Measurements from ENCODE around the gene BICC1. TPM values are rescaled to one million over a fixed set of nuclear protein-coding genes. Genes with fewer than 3 reads are reported as not detected.

BICC1 gene
- polyA plus RNA-seq, 1 donor (not counting 4 experiments of a cell fraction or from before 2014, with no cell fraction given) = 4.2 TPM

DNA sequence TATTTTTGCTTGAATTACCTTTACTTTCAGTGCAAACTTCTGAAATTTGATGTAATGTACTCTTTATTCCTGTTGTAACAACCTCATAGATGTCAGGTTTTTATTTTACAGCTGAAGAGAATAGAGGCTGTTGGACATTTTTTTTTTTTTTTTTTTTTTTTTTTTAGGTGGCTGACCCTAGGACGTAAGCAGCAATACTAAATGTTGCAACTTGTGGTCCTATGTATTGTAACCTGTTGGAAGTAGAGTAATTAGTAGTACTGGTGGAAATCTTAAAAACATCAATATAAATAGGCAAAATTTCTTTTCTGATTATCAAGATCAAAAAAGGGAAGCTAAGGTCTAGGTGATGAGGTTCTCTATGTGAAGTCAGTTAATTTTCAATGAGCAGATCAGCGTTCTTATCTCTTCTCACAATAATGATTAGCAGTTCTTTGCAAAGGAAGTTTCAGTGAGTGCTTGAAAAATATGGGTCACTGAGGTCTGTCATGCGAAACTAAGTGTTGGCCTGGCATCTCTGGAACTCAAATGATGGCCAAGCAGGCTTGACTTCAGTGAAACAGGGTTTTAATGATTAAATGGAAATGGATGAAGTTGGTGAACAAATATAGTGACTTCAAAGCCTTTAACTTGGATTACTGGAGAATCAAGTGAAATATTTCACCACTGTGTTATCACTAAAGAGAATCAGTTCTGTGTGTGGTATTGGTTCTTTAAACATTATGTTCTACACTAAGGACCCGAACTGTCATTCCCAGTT is 42.7 kb downstream of the BICC1 start:
- Histone ChIP-seq H3K27me3 (ENCODE audit: control insufficient read depth, extremely low read depth, insufficient read depth, low read length) (no peaks in the 10 kb centered on the region), H3K4me1 (ENCODE audit: control insufficient read depth, extremely low read depth, insufficient read depth, low read length) (no peaks in the 10 kb centered on the region), H3K79me2 (ENCODE audit: control insufficient read depth, insufficient read depth, low read length) (peaks cover 8% of the 10 kb centered on the region), H3K9me1 (ENCODE audit: control insufficient read depth, extremely low read depth, insufficient read depth, low read length) (no peaks in the 10 kb centered on the region), H3K4me3 (ENCODE audit: control insufficient read depth in 2 of 3, extremely low read depth in 1 of 3, insufficient read depth in 2 of 3, low read depth in 1 of 3, low read length in 3 of 3) (no peak overlapping the region), H3K4me2 (ENCODE audit: control insufficient read depth, extremely low read depth, insufficient read depth, low read depth, low read length) (no peak overlapping the region), H4K20me1 (ENCODE audit: control insufficient read depth, extremely low read depth, insufficient read depth, low read length) (no peaks in the 10 kb centered on the region), H3K27ac (ENCODE audit: control insufficient read depth, insufficient read depth, low read length) (no peak overlapping the region), H2AFZ (ENCODE audit: control insufficient read depth, low read length) (no peak overlapping the region), H3K9ac (ENCODE audit: control insufficient read depth, extremely low read depth, insufficient read depth, low read length) (no peak overlapping the region), H3K36me3 (ENCODE audit: control insufficient read depth in 2 of 2, extremely low read depth in 1 of 2, insufficient read depth in 2 of 2, low read length in 2 of 2) (no peaks in the 10 kb centered on the region), H3K9me3 (ENCODE audit: control insufficient read depth, low read depth, low read length) (no peaks in the 10 kb centered on the region)
- FAIRE-seq (no peak), DNase-seq (ENCODE audit: low read depth, low spot score) (no peak)
- TF ChIP-seq, protein P1, sequence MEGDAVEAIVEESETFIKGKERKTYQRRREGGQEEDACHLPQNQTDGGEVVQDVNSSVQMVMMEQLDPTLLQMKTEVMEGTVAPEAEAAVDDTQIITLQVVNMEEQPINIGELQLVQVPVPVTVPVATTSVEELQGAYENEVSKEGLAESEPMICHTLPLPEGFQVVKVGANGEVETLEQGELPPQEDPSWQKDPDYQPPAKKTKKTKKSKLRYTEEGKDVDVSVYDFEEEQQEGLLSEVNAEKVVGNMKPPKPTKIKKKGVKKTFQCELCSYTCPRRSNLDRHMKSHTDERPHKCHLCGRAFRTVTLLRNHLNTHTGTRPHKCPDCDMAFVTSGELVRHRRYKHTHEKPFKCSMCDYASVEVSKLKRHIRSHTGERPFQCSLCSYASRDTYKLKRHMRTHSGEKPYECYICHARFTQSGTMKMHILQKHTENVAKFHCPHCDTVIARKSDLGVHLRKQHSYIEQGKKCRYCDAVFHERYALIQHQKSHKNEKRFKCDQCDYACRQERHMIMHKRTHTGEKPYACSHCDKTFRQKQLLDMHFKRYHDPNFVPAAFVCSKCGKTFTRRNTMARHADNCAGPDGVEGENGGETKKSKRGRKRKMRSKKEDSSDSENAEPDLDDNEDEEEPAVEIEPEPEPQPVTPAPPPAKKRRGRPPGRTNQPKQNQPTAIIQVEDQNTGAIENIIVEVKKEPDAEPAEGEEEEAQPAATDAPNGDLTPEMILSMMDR (optimal IDR thresholded peaks at IDR 0.05 in 1 of 3, IDR thresholded peaks at IDR 0.05 in 1 of 3, conservative IDR thresholded peaks at IDR 0.05 in 1 of 3; ENCODE audit: extremely low read depth in 1 of 3, insufficient read depth in 2 of 3, low read length in 3 of 3) = no peak
- no peak for TF ChIP-seq EZH2 (IDR thresholded peaks at IDR 0.05; ENCODE audit: low read length)
- dilution Hi-C loops (cut with MboI; ENCODE audit: extremely low pct_ligation_motif_present, low sequenced_read_pairs) = no loop called here

DNA sequence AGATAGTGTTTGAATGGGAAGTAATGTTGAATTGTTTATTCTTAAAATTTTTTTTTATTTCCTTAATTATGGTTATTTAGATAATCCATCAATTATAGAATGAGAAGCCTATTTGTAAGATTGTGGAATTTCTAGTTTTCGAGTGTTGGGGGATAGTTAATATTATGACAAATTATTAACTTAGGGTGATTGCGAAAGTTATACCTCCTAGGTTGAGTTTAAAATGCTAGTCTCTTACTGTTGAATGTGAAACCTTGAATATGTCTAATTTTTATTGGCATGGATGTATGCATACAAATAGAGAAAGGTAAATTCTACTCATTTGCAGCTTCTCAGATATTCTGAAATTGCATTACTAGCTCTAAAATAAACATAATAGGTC is 43.2 kb downstream of the BICC1 start:
- no peaks in the 10 kb centered on the region for H3K9me3 ChIP-seq (ENCODE audit: control insufficient read depth, low read depth, low read length)
- H3K27ac ChIP-seq (ENCODE audit: control insufficient read depth, insufficient read depth, low read length) = no peak overlapping the region
- FAIRE-seq (no peak), DNase-seq (ENCODE audit: low read depth, low spot score) (no peak)
- H3K4me3 ChIP-seq (ENCODE audit: control insufficient read depth in 2 of 3, extremely low read depth in 1 of 3, insufficient read depth in 2 of 3, low read depth in 1 of 3, low read length in 3 of 3) = no peak overlapping the region
- H3K4me1 ChIP-seq (ENCODE audit: control insufficient read depth, extremely low read depth, insufficient read depth, low read length) = no peaks in the 10 kb centered on the region
- H4K20me1 ChIP-seq (ENCODE audit: control insufficient read depth, extremely low read depth, insufficient read depth, low read length) = no peaks in the 10 kb centered on the region
- peaks cover 10% of the 10 kb centered on the region for H3K79me2 ChIP-seq (ENCODE audit: control insufficient read depth, insufficient read depth, low read length)
- no peaks in the 10 kb centered on the region for H3K27me3 ChIP-seq (ENCODE audit: control insufficient read depth, extremely low read depth, insufficient read depth, low read length)
- dilution Hi-C loops (cut with MboI; ENCODE audit: extremely low pct_ligation_motif_present, low sequenced_read_pairs) = no loop called here
- H3K9me1 ChIP-seq (ENCODE audit: control insufficient read depth, extremely low read depth, insufficient read depth, low read length) = no peaks in the 10 kb centered on the region
- H2AFZ ChIP-seq (ENCODE audit: control insufficient read depth, low read length) = no peak overlapping the region
- no peaks in the 10 kb centered on the region for H3K36me3 ChIP-seq (ENCODE audit: control insufficient read depth in 2 of 2, extremely low read depth in 1 of 2, insufficient read depth in 2 of 2, low read length in 2 of 2)
- H3K4me2 ChIP-seq (ENCODE audit: control insufficient read depth, extremely low read depth, insufficient read depth, low read depth, low read length) = no peak overlapping the region
- H3K9ac ChIP-seq (ENCODE audit: control insufficient read depth, extremely low read depth, insufficient read depth, low read length) = no peak overlapping the region
- TF ChIP-seq EZH2 (IDR thresholded peaks at IDR 0.05; ENCODE audit: low read length) = no peak
- TF ChIP-seq, protein P1 (optimal IDR thresholded peaks at IDR 0.05 in 1 of 3, IDR thresholded peaks at IDR 0.05 in 1 of 3, conservative IDR thresholded peaks at IDR 0.05 in 1 of 3; ENCODE audit: extremely low read depth in 1 of 3, insufficient read depth in 2 of 3, low read length in 3 of 3) = no peak

All from keratinocyte (primary cell).